ENCODE results near the gene ABO. TPM values are rescaled to one million over a fixed set of nuclear protein-coding genes. Genes with fewer than 3 reads are reported as not detected.

The ABO gene
- total and polyA plus RNA-seq, 9 donors: 0.13 to 8.1 (median 2.9) TPM

- no CpG with 5 or more reads among the region's 10 CpGs for WGBS (ENCODE audit: insufficient coverage)
- no peak overlapping the region for H3K27ac ChIP-seq (ENCODE audit: low read length)
- H3K9me3 ChIP-seq (replicated peaks; ENCODE audit: control insufficient read depth, low read depth, low read length): no peaks in the 10 kb centered on the region
Measured at GRCh38 chr9:133263557-133263956, 11.4 kb downstream of the ABO start.

GRCh38 chr9:133262226-133262625 lies 12.8 kb downstream of the ABO start:
- 65% methylated on average over 7 of the region's 11 CpGs for WGBS (ENCODE audit: insufficient coverage)
- DNase-seq: no peak
- H3K4me3 ChIP-seq (ENCODE audit: low read length): no peak overlapping the region
- no peaks in the 10 kb centered on the region for H3K9me3 ChIP-seq (replicated peaks; ENCODE audit: control insufficient read depth, low read depth, low read length)
- H3K36me3 ChIP-seq (ENCODE audit: control insufficient read depth, insufficient read depth, low read length): no peaks in the 10 kb centered on the region
- H3K27ac ChIP-seq (ENCODE audit: low read length): no peak overlapping the region
- no peaks in the 10 kb centered on the region for H3K4me1 ChIP-seq (ENCODE audit: control insufficient read depth, insufficient read depth, low read length)
- no peaks in the 10 kb centered on the region for H3K27me3 ChIP-seq (ENCODE audit: control insufficient read depth, insufficient read depth, low read length)

More at GRCh38 chr9:133263557-133263956, 11.4 kb downstream of the ABO start:
- DNase-seq: no peak
- H3K4me1 ChIP-seq (ENCODE audit: control insufficient read depth, insufficient read depth, low read length): no peaks in the 10 kb centered on the region
- H3K27me3 ChIP-seq (ENCODE audit: control insufficient read depth, insufficient read depth, low read length): no peaks in the 10 kb centered on the region
- H3K36me3 ChIP-seq (ENCODE audit: control insufficient read depth, insufficient read depth, low read length): no peaks in the 10 kb centered on the region
- no peak overlapping the region for H3K4me3 ChIP-seq (ENCODE audit: low read length)

GRCh38 chr9:133261753-133262120 lies 13.3 kb downstream of the ABO start:
- Histone ChIP-seq H3K27ac (ENCODE audit: low read length) (no peak overlapping the region), H3K9me3 (replicated peaks; ENCODE audit: control insufficient read depth, low read depth, low read length) (no peaks in the 10 kb centered on the region), H3K36me3 (ENCODE audit: control insufficient read depth, insufficient read depth, low read length) (no peaks in the 10 kb centered on the region), H3K4me1 (ENCODE audit: control insufficient read depth, insufficient read depth, low read length) (no peaks in the 10 kb centered on the region), H3K4me3 (ENCODE audit: low read length) (no peak overlapping the region), H3K27me3 (ENCODE audit: control insufficient read depth, insufficient read depth, low read length) (no peaks in the 10 kb centered on the region)
- DNase-seq: no peak
- 93% methylated on average over 3 of the region's 5 CpGs for WGBS (ENCODE audit: insufficient coverage)

GRCh38 chr9:133261103-133261752 lies 13.8 kb downstream of the ABO start:
- H3K27me3 ChIP-seq (ENCODE audit: control insufficient read depth, insufficient read depth, low read length): no peaks in the 10 kb centered on the region
- H3K27ac ChIP-seq (ENCODE audit: low read length): no peak overlapping the region
- no peak overlapping the region for H3K4me3 ChIP-seq (ENCODE audit: low read length)
- WGBS (ENCODE audit: insufficient coverage): 80% methylated on average over 16 of the region's 18 CpGs
- H3K4me1 ChIP-seq (ENCODE audit: control insufficient read depth, insufficient read depth, low read length): no peaks in the 10 kb centered on the region
- no peaks in the 10 kb centered on the region for H3K9me3 ChIP-seq (replicated peaks; ENCODE audit: control insufficient read depth, low read depth, low read length)
- H3K36me3 ChIP-seq (ENCODE audit: control insufficient read depth, insufficient read depth, low read length): no peaks in the 10 kb centered on the region
- DNase-seq: no peak

- Histone ChIP-seq H3K27ac (ENCODE audit: low read length) (no peak overlapping the region), H3K9me3 (replicated peaks; ENCODE audit: control insufficient read depth, low read depth, low read length) (no peaks in the 10 kb centered on the region), H3K36me3 (ENCODE audit: control insufficient read depth, insufficient read depth, low read length) (no peaks in the 10 kb centered on the region), H3K4me1 (ENCODE audit: control insufficient read depth, insufficient read depth, low read length) (no peaks in the 10 kb centered on the region), H3K27me3 (ENCODE audit: control insufficient read depth, insufficient read depth, low read length) (no peaks in the 10 kb centered on the region), H3K4me3 (ENCODE audit: low read length) (no peak overlapping the region)
- no peak for DNase-seq
- WGBS (ENCODE audit: insufficient coverage): 80% methylated on average over 9 of the region's 9 CpGs
Measured at GRCh38 chr9:133260334-133261102, 14.5 kb downstream of the ABO start.

GRCh38 chr9:133258061-133259015 lies 16.7 kb downstream of the ABO start:
- no peak for DNase-seq
- no peaks in the 10 kb centered on the region for H3K4me1 ChIP-seq (ENCODE audit: control insufficient read depth, insufficient read depth, low read length)
- H3K36me3 ChIP-seq (ENCODE audit: control insufficient read depth, insufficient read depth, low read length): no peaks in the 10 kb centered on the region
- peak overlapping the region; percentile 32 for H3K27ac ChIP-seq (ENCODE audit: low read length)
- H3K9me3 ChIP-seq (replicated peaks; ENCODE audit: control insufficient read depth, low read depth, low read length): peaks cover 2% of the 10 kb centered on the region
- 59% methylated on average over 17 of the region's 21 CpGs for WGBS (ENCODE audit: insufficient coverage)
- no peaks in the 10 kb centered on the region for H3K27me3 ChIP-seq (ENCODE audit: control insufficient read depth, insufficient read depth, low read length)
- no peak overlapping the region for H3K4me3 ChIP-seq (ENCODE audit: low read length)

GRCh38 chr9:133257465-133257956 lies 17.5 kb downstream of the ABO start:
- peak overlapping the region; percentile 21 for H3K27ac ChIP-seq (ENCODE audit: low read length)
- H3K9me3 ChIP-seq (replicated peaks; ENCODE audit: control insufficient read depth, low read depth, low read length): peaks cover 2% of the 10 kb centered on the region
- no peaks in the 10 kb centered on the region for H3K36me3 ChIP-seq (ENCODE audit: control insufficient read depth, insufficient read depth, low read length)
- H3K27me3 ChIP-seq (ENCODE audit: control insufficient read depth, insufficient read depth, low read length): no peaks in the 10 kb centered on the region
- no peak overlapping the region for H3K4me3 ChIP-seq (ENCODE audit: low read length)
- 57% methylated on average over 11 of the region's 13 CpGs for WGBS (ENCODE audit: insufficient coverage)
- no peaks in the 10 kb centered on the region for H3K4me1 ChIP-seq (ENCODE audit: control insufficient read depth, insufficient read depth, low read length)
- DNase-seq: no peak

- Histone ChIP-seq H3K4me3 (ENCODE audit: low read length) (no peak overlapping the region), H3K4me1 (ENCODE audit: control insufficient read depth, insufficient read depth, low read length) (no peaks in the 10 kb centered on the region), H3K36me3 (ENCODE audit: control insufficient read depth, insufficient read depth, low read length) (no peaks in the 10 kb centered on the region), H3K27ac (ENCODE audit: low read length) (peak overlapping the region; percentile 65), H3K27me3 (ENCODE audit: control insufficient read depth, insufficient read depth, low read length) (no peaks in the 10 kb centered on the region), H3K9me3 (replicated peaks; ENCODE audit: control insufficient read depth, low read depth, low read length) (peaks cover 2% of the 10 kb centered on the region)
- no peak for DNase-seq
- WGBS (ENCODE audit: insufficient coverage): 51% methylated on average over 10 of the region's 10 CpGs
Measured at GRCh38 chr9:133256686-133257091, 18.3 kb downstream of the ABO start.

GRCh38 chr9:133256136-133256461 lies 18.9 kb downstream of the ABO start:
- no peaks in the 10 kb centered on the region for H3K4me1 ChIP-seq (ENCODE audit: control insufficient read depth, insufficient read depth, low read length)
- H3K36me3 ChIP-seq (ENCODE audit: control insufficient read depth, insufficient read depth, low read length): no peaks in the 10 kb centered on the region
- peaks cover 2% of the 10 kb centered on the region for H3K9me3 ChIP-seq (replicated peaks; ENCODE audit: control insufficient read depth, low read depth, low read length)
- H3K4me3 ChIP-seq (ENCODE audit: low read length): no peak overlapping the region
- no peak overlapping the region for H3K27ac ChIP-seq (ENCODE audit: low read length)
- no peak for DNase-seq
- H3K27me3 ChIP-seq (ENCODE audit: control insufficient read depth, insufficient read depth, low read length): no peaks in the 10 kb centered on the region
- 92% methylated on average over 27 of the region's 30 CpGs for WGBS (ENCODE audit: insufficient coverage)
